IMR-90 (cell line): Measurements from ENCODE around the gene PIK3R3. TPM values are rescaled to one million over a fixed set of nuclear protein-coding genes. Genes with fewer than 3 reads are reported as not detected.

ENCODE experiments used
- ATAC-seq: fragments of 200-7000 bp; cut with Tn5 transposase; 2 replicates; pipeline ENCODE4 v1.9.1; 2020; ENCODE audit warnings: low read depth, mild to moderate bottlenecking, moderate library complexity
- BruUV-seq: library from RNA; stranded (reverse); fragments of 400-500 nt; replicated peaks from 2 replicates; lab custom pipeline; 2021; lab: Mats Ljungman, UMichigan
- CTCF ChIA-PET: fragments of 300-600 bp; formaldehyde crosslinking; extraction: SDS; loops from one replicate; lab custom pipeline; 2021; ENCODE audit warnings: antibody characterized with exemption; lab: Yijun Ruan, JAX
- POLR2A ChIA-PET: fragments of 300-600 bp; sonication (Branson Sonifier 250); formaldehyde crosslinking; loops from one replicate; lab custom pipeline; 2022; ENCODE audit warnings: antibody characterized with exemption; ENCODE audit not compliant: unreplicated experiment; lab: Charles Lee
- DNase-seq: peaks from one replicate; pipeline ENCODE4 v3.0.0; 2013
- H2AFZ ChIP-seq: replicated peaks from 2 replicates; pipeline ENCODE3; 2013; ENCODE audit warnings: low read length, mild to moderate bottlenecking; ENCODE audit not compliant: poor library complexity
- H2AK5ac ChIP-seq: 2 replicates; pipeline ENCODE4 v1.6.1; 2013; ENCODE audit warnings: low read depth, low read length, inconsistent platforms
- H2AK9ac ChIP-seq: replicated peaks from 2 replicates; pipeline ENCODE3; 2013; ENCODE audit warnings: mild to moderate bottlenecking, low read depth, low read length, moderate library complexity; ENCODE audit not compliant: poor library complexity
- H2BK120ac ChIP-seq: 2 replicates; pipeline ENCODE4 v1.6.1; 2013; ENCODE audit warnings: low read depth, low read length, inconsistent platforms
- H2BK15ac ChIP-seq: 3 replicates; pipeline ENCODE4 v1.6.1; 2013; ENCODE audit warnings: low read depth, low read length, inconsistent platforms
- H2BK20ac ChIP-seq: 2 replicates; pipeline ENCODE4 v1.6.1; 2013; ENCODE audit warnings: low read depth, mild to moderate bottlenecking, inconsistent platforms, low read length, moderate library complexity
- H2BK5ac ChIP-seq: 2 replicates; pipeline ENCODE4 v1.6.1; 2013; ENCODE audit warnings: mild to moderate bottlenecking, low read depth, low read length, inconsistent platforms; ENCODE audit not compliant: poor library complexity, severe bottlenecking
- H3K14ac ChIP-seq: replicated peaks from 2 replicates; pipeline ENCODE4 v1.6.1; 2013; ENCODE audit warnings: low read depth, low read length, inconsistent platforms
- H3K18ac ChIP-seq: 2 replicates; pipeline ENCODE4 v1.6.1; 2013; ENCODE audit warnings: low read depth, low read length, control low read depth
- H3K23ac ChIP-seq: 2 replicates; pipeline ENCODE4 v1.6.1; 2013; ENCODE audit warnings: low read depth, low read length, inconsistent platforms
- H3K27ac ChIP-seq: 2 replicates; pipeline ENCODE4 v1.5.1; 2013; ENCODE audit warnings: mild to moderate bottlenecking, control low read depth, low read length; ENCODE audit not compliant: insufficient read depth
- H3K27me3 ChIP-seq: 2 replicates; pipeline ENCODE4 v1.6.1; 2013; ENCODE audit warnings: low read length; ENCODE audit not compliant: control insufficient read depth, insufficient read depth
- H3K36me3 ChIP-seq: 2 replicates; pipeline ENCODE4 v1.6.1; 2013; ENCODE audit warnings: low read length, mixed read lengths; ENCODE audit not compliant: control insufficient read depth, insufficient read depth
- H3K4ac ChIP-seq: 2 replicates; pipeline ENCODE4 v1.6.1; 2013; ENCODE audit warnings: low read depth, low read length, inconsistent platforms
- H3K4me1 ChIP-seq: 2 replicates; pipeline ENCODE4 v1.6.1; 2013; ENCODE audit warnings: low read length, mixed read lengths; ENCODE audit not compliant: control insufficient read depth, insufficient read depth
- H3K4me2 ChIP-seq: 2 replicates; pipeline ENCODE4 v1.6.1; 2013; ENCODE audit warnings: low read depth, mild to moderate bottlenecking, control low read depth, low read length, moderate library complexity
- H3K4me3 ChIP-seq: 2 replicates; pipeline ENCODE4 v1.5.1; 2013; ENCODE audit warnings: low read depth, mild to moderate bottlenecking, control low read depth, low read length, moderate library complexity; ENCODE audit not compliant: insufficient read depth
- H3K56ac ChIP-seq: 2 replicates; pipeline ENCODE4 v1.6.1; 2013; ENCODE audit warnings: low read length, inconsistent platforms; ENCODE audit not compliant: insufficient read depth; ENCODE audit errors: extremely low read depth
- H3K79me1 ChIP-seq, 2 experiments: 2 replicates each; pipeline ENCODE4 v1.6.1; 2013; ENCODE audit warnings: low read length in 2 of 2, inconsistent platforms in 1 of 2, low read depth in 1 of 2
- H3K9ac ChIP-seq: 2 replicates; pipeline ENCODE4 v1.6.1; 2013; ENCODE audit warnings: low read depth, low read length, control low read depth
- H3K9me1 ChIP-seq: 2 replicates; pipeline ENCODE4 v1.6.1; 2013; ENCODE audit warnings: low read length, inconsistent platforms; ENCODE audit not compliant: insufficient read depth
- H3K9me3 ChIP-seq: 2 replicates; pipeline ENCODE4 v1.6.1; 2013; ENCODE audit warnings: low read length; ENCODE audit not compliant: control insufficient read depth, insufficient read depth
- H4K20me1 ChIP-seq: 2 replicates; pipeline ENCODE4 v1.6.1; 2013; ENCODE audit warnings: low read length, inconsistent platforms; ENCODE audit not compliant: insufficient read depth
- H4K5ac ChIP-seq: 2 replicates; pipeline ENCODE4 v1.6.1; 2013; ENCODE audit warnings: mild to moderate bottlenecking, low read depth, low read length, control low read depth
- H4K8ac ChIP-seq, 2 experiments: 2 replicates each; pipeline ENCODE4 v1.6.1; 2013; ENCODE audit warnings: low read depth in 2 of 2, low read length in 2 of 2, control low read depth in 1 of 2, inconsistent platforms in 1 of 2
- H4K91ac ChIP-seq: 2 replicates; pipeline ENCODE4 v1.6.1; 2013; ENCODE audit warnings: low read depth, low read length, inconsistent platforms; ENCODE audit not compliant: insufficient read depth
- BHLHE40 ChIP-seq: fragments of 150-350 bp; IDR thresholded peaks from 2 replicates; pipeline ENCODE4 v1.6.1; 2016; ENCODE audit warnings: mild to moderate bottlenecking, low read depth, low read length
- CEBPB ChIP-seq: IDR thresholded peaks from 2 replicates; pipeline ENCODE4 v1.6.1; 2012; ENCODE audit warnings: low read depth, low read length, improper control_type of control experiment
- CHD1 ChIP-seq: IDR thresholded peaks from 2 replicates; pipeline ENCODE4 v1.6.1; 2012; ENCODE audit warnings: low read depth, low read length, improper control_type of control experiment
- FOS ChIP-seq: fragments of 150-350 bp; IDR thresholded peaks from 2 replicates; pipeline ENCODE4 v1.6.1; 2016; ENCODE audit warnings: low read depth, low read length
- MAZ ChIP-seq: IDR thresholded peaks from 2 replicates; pipeline ENCODE4 v1.6.1; 2012; ENCODE audit warnings: low read depth, mild to moderate bottlenecking, low read length, improper control_type of control experiment, moderate library complexity, borderline replicate concordance
- MXI1 ChIP-seq: IDR thresholded peaks from 2 replicates; pipeline ENCODE4 v1.6.1; 2012; ENCODE audit warnings: low read depth, mild to moderate bottlenecking, low read length, moderate library complexity, borderline replicate concordance
- NFE2L2 ChIP-seq: fragments of 150-350 bp; IDR thresholded peaks from 2 replicates; pipeline ENCODE4 v1.6.1; 2016; ENCODE audit warnings: low read depth, mild to moderate bottlenecking, low read length
- POLR2A ChIP-seq: IDR thresholded peaks from 2 replicates; pipeline ENCODE4 v1.6.1; 2012; ENCODE audit warnings: mild to moderate bottlenecking, low read depth, low read length
- RAD21 ChIP-seq: IDR thresholded peaks from 2 replicates; pipeline ENCODE4 v1.6.1; 2012; ENCODE audit warnings: low read length, improper control_type of control experiment
- RCOR1 ChIP-seq: IDR thresholded peaks from 2 replicates; pipeline ENCODE4 v1.6.1; 2012; ENCODE audit warnings: mild to moderate bottlenecking, low read length, improper control_type of control experiment; ENCODE audit not compliant: insufficient replicate concordance
- SMC3 ChIP-seq: fragments of 150-350 bp; IDR thresholded peaks from 2 replicates; pipeline ENCODE4 v1.6.1; 2016; ENCODE audit warnings: low read depth, mild to moderate bottlenecking, antibody characterized with exemption, low read length, moderate library complexity
- WGBS, 2 experiments: methylation state at CpG; one replicate each; pipeline versions ENCODE4 v1.1.5 to v1.1.7; 2013; ENCODE audit warnings: missing lambda C conversion rate in 2 of 2; ENCODE audit not compliant: insufficient read length in 1 of 2; ENCODE audit errors: extremely low coverage in 2 of 2; 5-methylcytosine and 5-hydroxymethylcytosine counted together
- dilution Hi-C: fragments of 300-500 bp; cut with HindIII; formaldehyde crosslinking; loops from one replicate; pipeline ENCODE4 v1.14.3; 2018; ENCODE audit warnings: low sequenced_read_pairs; ENCODE audit not compliant: unreplicated experiment
- in situ Hi-C: fragments of 300-500 bp; cut with MboI; formaldehyde crosslinking; loops from 3 replicates; pipeline ENCODE4 v1.14.3; 2019; ENCODE audit warnings: low sequenced_read_pairs, inconsistent platforms, mixed read lengths
- intact Hi-C: fragments of 100-400 bp; cut with micrococcal nuclease; formaldehyde crosslinking; loops from 2 replicates; pipeline ENCODE4 v1.10.0; 2022
- polyA plus RNA-seq, 3 experiments: library from polyadenylated mRNA; depleted of rRNA; stranded (reverse); fragments of >200 nt; gene quantifications; 2 replicates each; pipeline ENCODE4 v1.2.3, GENCODE V29; 2012; ENCODE audit warnings: low replicate concordance in 1 of 3
- total RNA-seq: library from RNA; depleted of rRNA; stranded (reverse); fragments of >200 nt; gene quantifications from 2 replicates; pipeline ENCODE4 v1.2.3, GENCODE V29; 2012
- TF ChIP-seq, protein P1 (sequence below): fragments of 150-350 bp; IDR thresholded peaks from 2 replicates; pipeline ENCODE4 v1.6.1; 2017; ENCODE audit warnings: mild to moderate bottlenecking, antibody characterized with exemption, low read length, low read depth
- TF ChIP-seq, protein P2 (sequence below): conservative IDR thresholded peaks from 2 replicates; pipeline ENCODE4 v1.5.1; 2012; ENCODE audit warnings: mild to moderate bottlenecking, low read depth, low read length, improper control_type of control experiment

PIK3R3 gene
- total and polyA plus RNA-seq, 2 of the 4 experiments (the other 2 are of a cell fraction): 5.3 to 9.9 TPM

DNA sequence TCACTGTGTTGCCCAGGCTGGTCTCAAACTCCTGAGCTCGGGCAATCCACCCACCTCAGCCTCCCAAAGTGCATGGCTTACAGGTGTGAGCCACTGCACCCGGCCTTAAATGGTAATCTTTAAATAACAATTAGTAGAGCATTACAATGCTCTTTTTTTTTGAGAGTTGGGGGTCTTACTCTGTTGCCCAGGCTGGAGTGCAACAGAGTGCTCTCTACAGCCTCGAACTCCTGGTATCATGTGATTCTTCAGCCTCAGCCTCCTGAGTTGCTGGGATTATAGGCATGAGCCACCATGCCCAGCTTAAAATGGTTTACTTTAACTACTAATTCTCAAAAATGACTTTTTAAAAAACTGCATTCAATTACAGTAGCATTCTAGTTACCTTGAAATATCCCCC lies 52.2 kb downstream of the PIK3R3 start:
- Histone ChIP-seq H4K91ac (no peak overlapping the region), H3K79me1 (peaks cover 0 to 4% of the 10 kb centered on the region in 2 experiments; a peak in 1 of 4 replicates), H2BK20ac (no peak overlapping the region), H4K5ac (no peak overlapping the region), H3K9me1 (no peaks in the 10 kb centered on the region; the same call in 1 of the 2 replicates), H2AK9ac (no peak overlapping the region), H3K27me3 (no peaks in the 10 kb centered on the region), H3K9ac (no peak overlapping the region), H3K4me3 (no peak overlapping the region), H2AFZ (no peak overlapping the region), H3K23ac (no peak overlapping the region), H2BK5ac (no peak overlapping the region), H4K20me1 (no peaks in the 10 kb centered on the region), H3K9me3 (no peaks in the 10 kb centered on the region), H4K8ac (no peak overlapping the region), H3K4ac (no peak overlapping the region), H3K56ac (no peak overlapping the region), H3K4me1 (peaks cover 3% of the 10 kb centered on the region; the same call in 1 of the 2 replicates), H2BK15ac (no peak overlapping the region), H2BK120ac (no peak overlapping the region), H2AK5ac (no peak overlapping the region), H3K27ac (no peak overlapping the region), H3K18ac (no peak overlapping the region), H3K4me2 (no peak overlapping the region), H3K36me3 (0 out of 2 replicates have a peak, but pooled peaks cover 2% of the 10 kb centered on the region), H3K14ac (no peak overlapping the region)
- no peak for ATAC-seq
- dilution Hi-C loops: no loop called here
- no CpG with 5 or more reads among the region's 3 CpGs for WGBS, 2 experiments
- ChIA-PET POLR2A (no interaction called here), CTCF (no interaction called here)
- in situ Hi-C loops: no loop called here
- intact Hi-C loops: no loop called here
- DNase-seq: no peak
- TF ChIP-seq, protein P1, sequence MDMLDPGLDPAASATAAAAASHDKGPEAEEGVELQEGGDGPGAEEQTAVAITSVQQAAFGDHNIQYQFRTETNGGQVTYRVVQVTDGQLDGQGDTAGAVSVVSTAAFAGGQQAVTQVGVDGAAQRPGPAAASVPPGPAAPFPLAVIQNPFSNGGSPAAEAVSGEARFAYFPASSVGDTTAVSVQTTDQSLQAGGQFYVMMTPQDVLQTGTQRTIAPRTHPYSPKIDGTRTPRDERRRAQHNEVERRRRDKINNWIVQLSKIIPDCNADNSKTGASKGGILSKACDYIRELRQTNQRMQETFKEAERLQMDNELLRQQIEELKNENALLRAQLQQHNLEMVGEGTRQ: no peak
- no peak for TF ChIP-seq CEBPB
- no peak for TF ChIP-seq RCOR1
- TF ChIP-seq NFE2L2: no peak
- no peak for TF ChIP-seq POLR2A
- TF ChIP-seq FOS: no peak
- no peak for TF ChIP-seq SMC3
- TF ChIP-seq RAD21: no peak
- no peak for TF ChIP-seq CHD1
- no peak for TF ChIP-seq MXI1
- TF ChIP-seq, protein P2, sequence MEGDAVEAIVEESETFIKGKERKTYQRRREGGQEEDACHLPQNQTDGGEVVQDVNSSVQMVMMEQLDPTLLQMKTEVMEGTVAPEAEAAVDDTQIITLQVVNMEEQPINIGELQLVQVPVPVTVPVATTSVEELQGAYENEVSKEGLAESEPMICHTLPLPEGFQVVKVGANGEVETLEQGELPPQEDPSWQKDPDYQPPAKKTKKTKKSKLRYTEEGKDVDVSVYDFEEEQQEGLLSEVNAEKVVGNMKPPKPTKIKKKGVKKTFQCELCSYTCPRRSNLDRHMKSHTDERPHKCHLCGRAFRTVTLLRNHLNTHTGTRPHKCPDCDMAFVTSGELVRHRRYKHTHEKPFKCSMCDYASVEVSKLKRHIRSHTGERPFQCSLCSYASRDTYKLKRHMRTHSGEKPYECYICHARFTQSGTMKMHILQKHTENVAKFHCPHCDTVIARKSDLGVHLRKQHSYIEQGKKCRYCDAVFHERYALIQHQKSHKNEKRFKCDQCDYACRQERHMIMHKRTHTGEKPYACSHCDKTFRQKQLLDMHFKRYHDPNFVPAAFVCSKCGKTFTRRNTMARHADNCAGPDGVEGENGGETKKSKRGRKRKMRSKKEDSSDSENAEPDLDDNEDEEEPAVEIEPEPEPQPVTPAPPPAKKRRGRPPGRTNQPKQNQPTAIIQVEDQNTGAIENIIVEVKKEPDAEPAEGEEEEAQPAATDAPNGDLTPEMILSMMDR: no peak
- no peak for TF ChIP-seq MAZ
- TF ChIP-seq BHLHE40: no peak
- no TSS peak for BruUV-seq
